HS-27A (cell line): Measurements from ENCODE around the gene MIOX.
"Not testable (repeated sequence)": the region's sequence is repeated elsewhere in the genome, so short reads cannot be mapped to it uniquely, and the experiment has no call there.

Experiments used
- DNase-seq: peaks from one replicate; pipeline ENCODE4 v3.0.0-alpha.2; 2012; ENCODE audit warnings: low read depth, missing footprints

The MIOX gene

GRCh38 chr22:50517495-50518260, 31.0 kb downstream of the MIOX start:
- no peak for DNase-seq

GRCh38 chr22:50518606-50519005, 31.9 kb downstream of the MIOX start:
- DNase-seq, result no peak

- no peak for DNase-seq
Observed at GRCh38 chr22:50519151-50519550, 32.5 kb downstream of the MIOX start.

- not testable (repeated sequence) for DNase-seq
Observed at GRCh38 chr22:50520184-50520583, 33.5 kb downstream of the MIOX start.

GRCh38 chr22:50520826-50521453, 34.3 kb downstream of the MIOX start:
- no peak for DNase-seq

GRCh38 chr22:50521710-50522109, 35.1 kb downstream of the MIOX start:
- no peak for DNase-seq

GRCh38 chr22:50522208-50522805, 35.6 kb downstream of the MIOX start:
- DNase-seq, result no peak

- no peak for DNase-seq
Observed at GRCh38 chr22:50522806-50523438, 36.3 kb downstream of the MIOX start.

GRCh38 chr22:50523458-50523805, 36.8 kb downstream of the MIOX start:
- DNase-seq, result no peak

GRCh38 chr22:50523806-50524675, 37.4 kb downstream of the MIOX start:
- no peak for DNase-seq

GRCh38 chr22:50524676-50525103, 38.0 kb downstream of the MIOX start:
- no peak for DNase-seq

- peak; percentile 79 for DNase-seq
Observed at GRCh38 chr22:50525104-50525857, 38.6 kb downstream of the MIOX start, which contains the start of gene SCO2. Gene SCO2 (minus strand): TSS chr22:50525598. CDS start chr22:50524411, 1,187 bp downstream.

- DNase-seq, result no peak
Observed at GRCh38 chr22:50525858-50526107, 39.1 kb downstream of the MIOX start.

GRCh38 chr22:50526108-50526833, 39.6 kb downstream of the MIOX start:
- DNase-seq, result no peak

GRCh38 chr22:50526834-50527801, 40.5 kb downstream of the MIOX start:
- no peak for DNase-seq

GRCh38 chr22:50527921-50528681, 41.4 kb downstream of the MIOX start:
- DNase-seq, result no peak

GRCh38 chr22:50528682-50529415, 42.2 kb downstream of the MIOX start:
- no peak for DNase-seq

GRCh38 chr22:50529416-50529896, 42.8 kb downstream of the MIOX start:
- DNase-seq, result no peak
